Measurements from ENCODE around the gene ARHGAP22. TPM values are rescaled to one million over a fixed set of nuclear protein-coding genes. Genes with fewer than 3 reads are reported as not detected.

The ARHGAP22 gene
- polyA plus RNA-seq, 3 donors, result 1.5 to 7.8 (median 1.9) TPM

- Histone ChIP-seq H3K36me3 (replicated peaks in 1 of 2; ENCODE audit: control insufficient read depth in 1 of 2, insufficient read depth in 2 of 2, low read length in 2 of 2) (no peaks in the 10 kb centered on the region), H3K27ac (ENCODE audit: low read depth in 1 of 2, low read length in 2 of 2) (no peak overlapping the region), H3K4me3 (replicated peaks in 1 of 3; ENCODE audit: low read depth in 2 of 3, low read length in 3 of 3) (no peak overlapping the region), H3K27me3 (ENCODE audit: control insufficient read depth in 2 of 2, insufficient read depth in 2 of 2, low read length in 2 of 2) (no peaks in the 10 kb centered on the region), H3K4me1 (ENCODE audit: control insufficient read depth in 1 of 2, insufficient read depth in 2 of 2, low read length in 2 of 2) (peaks cover 17% of the 10 kb centered on the region in 2 donors), H3K9ac (ENCODE audit: insufficient read depth, low read length, poor library complexity, severe bottlenecking) (no peak overlapping the region), H2AFZ (ENCODE audit: insufficient read depth, low read depth, low read length, poor library complexity, severe bottlenecking) (no peak overlapping the region), H4K20me1 (ENCODE audit: insufficient read depth, low read length) (no peaks in the 10 kb centered on the region), H3K79me2 (ENCODE audit: insufficient read depth, low read length) (no peaks in the 10 kb centered on the region), H3K9me3 (replicated peaks in 1 of 2; ENCODE audit: control insufficient read depth in 1 of 2, insufficient read depth in 1 of 2, low read length in 2 of 2) (no peaks in the 10 kb centered on the region), H3K4me2 (replicated peaks; ENCODE audit: extremely low read depth, low read length, poor library complexity, severe bottlenecking) (no peak overlapping the region)
- Mint-ChIP-seq H3K27me3 (ENCODE audit: low read depth in 3 of 3) (peaks cover 0 to 3% (median 1%) of the 10 kb centered on the region in 3 donors), H3K36me3 (no peaks in the 10 kb centered on the region), H3K4me1 (peaks cover 14% of the 10 kb centered on the region), H3K4me3 (no peak overlapping the region), H3K27ac (no peak overlapping the region), H3K9me3 (no peaks in the 10 kb centered on the region)
- TF ChIP-seq CTCF (IDR thresholded peaks at IDR 0.05), result no peak
- whole genome bisulfite sequencing (ENCODE audit: insufficient coverage), result 85% methylated on average over 7 of the region's 15 CpGs
- no peak for DNase-seq
- intact Hi-C loops (cut with micrococcal nuclease), result no loop called here
These were observed 152.6 kb downstream of the ARHGAP22 start for GRCh38 chr10:48451969-48452878.

- Mint-ChIP-seq H3K4me1 (peaks cover 2% of the 10 kb centered on the region), H3K36me3 (no peaks in the 10 kb centered on the region), H3K27me3 (ENCODE audit: low read depth in 3 of 3) (peaks cover 0 to 3% (median 1%) of the 10 kb centered on the region in 3 donors), H3K27ac (no peak overlapping the region), H3K4me3 (no peak overlapping the region), H3K9me3 (peaks cover 0 to 2% (median 0%) of the 10 kb centered on the region in 7 donors)
- H3K9ac ChIP-seq (ENCODE audit: insufficient read depth, low read length, poor library complexity, severe bottlenecking), result no peak overlapping the region
- intact Hi-C loops (cut with micrococcal nuclease), result no loop called here
- no peaks in the 10 kb centered on the region for H3K9me3 ChIP-seq (replicated peaks in 1 of 2; ENCODE audit: control insufficient read depth in 1 of 2, insufficient read depth in 1 of 2, low read length in 2 of 2)
- H3K79me2 ChIP-seq (ENCODE audit: insufficient read depth, low read length), result no peaks in the 10 kb centered on the region
- DNase-seq, result no peak
- H3K27me3 ChIP-seq (ENCODE audit: control insufficient read depth in 2 of 2, insufficient read depth in 2 of 2, low read length in 2 of 2), result no peaks in the 10 kb centered on the region
- no peaks in the 10 kb centered on the region for H3K36me3 ChIP-seq (replicated peaks in 1 of 2; ENCODE audit: control insufficient read depth in 1 of 2, insufficient read depth in 2 of 2, low read length in 2 of 2)
- H3K4me1 ChIP-seq (ENCODE audit: control insufficient read depth in 1 of 2, insufficient read depth in 2 of 2, low read length in 2 of 2), result peaks cover 4% of the 10 kb centered on the region in 2 donors
- H3K27ac ChIP-seq (ENCODE audit: low read depth in 1 of 2, low read length in 2 of 2), result no peak overlapping the region
- WGBS (ENCODE audit: insufficient coverage), result 88% methylated on average over 36 of the region's 43 CpGs
- H4K20me1 ChIP-seq (ENCODE audit: insufficient read depth, low read length), result no peaks in the 10 kb centered on the region
- no peak overlapping the region for H3K4me2 ChIP-seq (replicated peaks; ENCODE audit: extremely low read depth, low read length, poor library complexity, severe bottlenecking)
- H3K4me3 ChIP-seq (replicated peaks in 1 of 3; ENCODE audit: low read depth in 2 of 3, low read length in 3 of 3), result no peak overlapping the region
- TF ChIP-seq CTCF (IDR thresholded peaks at IDR 0.05), result no peak
- no peak overlapping the region for H2AFZ ChIP-seq (ENCODE audit: insufficient read depth, low read depth, low read length, poor library complexity, severe bottlenecking)
These were observed 154.0 kb downstream of the ARHGAP22 start for GRCh38 chr10:48450741-48451466.

Data from CD14-positive monocyte (primary cell).